K562 (cell line): ENCODE results near the gene AP4S1. TPM values are rescaled to one million over a fixed set of nuclear protein-coding genes. Genes with fewer than 3 reads are reported as not detected.

Source experiments
- ARID3B ChIP-seq: fragments of 250-450 bp; sonication (Bioruptor Pico); IDR thresholded peaks from 2 replicates; pipeline ENCODE4 v1.4.0; 2020; ENCODE audit warnings: borderline replicate concordance
- CBFB ChIP-seq: sonication (generic); formaldehyde crosslinking; IDR thresholded peaks from 2 replicates; pipeline ENCODE4 v1.4.0; 2020; ENCODE audit warnings: mild to moderate bottlenecking, missing genetic modification reagents
- CEBPG ChIP-seq, 3 experiments: fragments of 200-800 bp in 1 of 3; sonication (Bioruptor generic) in 1 of 3; sonication (generic) in 1 of 3; formaldehyde crosslinking in 1 of 3; IDR thresholded peaks in 2 of 3; conservative IDR thresholded peaks in 1 of 3; 2 replicates each; pipeline versions ENCODE4 v1.6.1 to v1.8.0; 2016 to 2022; ENCODE audit warnings: missing compliant biosample characterization in 2 of 3, missing genetic modification characterization in 2 of 3, mild to moderate bottlenecking in 1 of 3, missing genetic modification reagents in 1 of 3
- COPS2 ChIP-seq: fragments of 450-650 bp; conservative IDR thresholded peaks from 2 replicates; pipeline ENCODE4 v1.6.1; 2016; ENCODE audit warnings: mild to moderate bottlenecking, moderate library complexity
- CREB1 ChIP-seq, 2 experiments: sonication (generic) in 1 of 2; formaldehyde crosslinking in 1 of 2; IDR thresholded peaks; 2 replicates each; pipeline versions ENCODE4 v1.6.1 to v1.8.0; 2012 to 2022; ENCODE audit warnings: inconsistent platforms in 1 of 2, mild to moderate bottlenecking in 1 of 2, missing genetic modification reagents in 1 of 2, moderate library complexity in 1 of 2
- HCFC1 ChIP-seq: IDR thresholded peaks from 2 replicates; pipeline ENCODE4 v1.6.1; 2012; ENCODE audit warnings: low read depth, low read length, improper control_type of control experiment
- KDM2B ChIP-seq: fragments of 250-450 bp; sonication (Bioruptor Pico); IDR thresholded peaks from 2 replicates; pipeline ENCODE4 v1.8.0; 2021; ENCODE audit warnings: mild to moderate bottlenecking, moderate library complexity
- KDM4B ChIP-seq, 2 experiments: fragments of 450-650 bp in 1 of 2; sonication (generic) in 1 of 2; IDR thresholded peaks; 2 replicates each; pipeline ENCODE4 v1.6.1; 2016 to 2017; ENCODE audit warnings: borderline replicate concordance in 2 of 2, antibody characterized with exemption in 1 of 2, low read depth in 1 of 2, mild to moderate bottlenecking in 1 of 2
- MEIS2 ChIP-seq: fragments of 450-650 bp; IDR thresholded peaks from 2 replicates; pipeline ENCODE4 v1.6.1; 2014; ENCODE audit warnings: mild to moderate bottlenecking; ENCODE audit not compliant: partially characterized antibody
- MTA1 ChIP-seq: fragments of 450-650 bp; IDR thresholded peaks from 2 replicates; pipeline ENCODE4 v1.6.1; 2017; ENCODE audit warnings: borderline replicate concordance
- NFIC ChIP-seq: fragments of 450-650 bp; IDR thresholded peaks from 2 replicates; pipeline ENCODE4 v1.6.1; 2017; ENCODE audit warnings: mild to moderate bottlenecking, inconsistent platforms
- NR2C1 ChIP-seq, 2 experiments: fragments of 450-650 bp; IDR thresholded peaks; 2 replicates each; pipeline ENCODE4 v1.6.1; 2017; ENCODE audit warnings: mild to moderate bottlenecking in 2 of 2, antibody characterized with exemption in 1 of 2, inconsistent platforms in 1 of 2, missing compliant biosample characterization in 1 of 2, missing genetic modification characterization in 1 of 2
- PHB ChIP-seq: fragments of 250-450 bp; sonication (Bioruptor Pico); IDR thresholded peaks from 2 replicates; pipeline ENCODE4 v1.5.0; 2021
- POLR2AphosphoS5 ChIP-seq: IDR thresholded peaks from 2 replicates; pipeline ENCODE4 v1.6.1; 2011; ENCODE audit warnings: mild to moderate bottlenecking, low read depth, low read length, moderate library complexity; ENCODE audit not compliant: control insufficient read depth, insufficient read depth
- POLR2G ChIP-seq: fragments of 200-400 bp; formaldehyde crosslinking; IDR thresholded peaks from 2 replicates; pipeline ENCODE4 v1.6.1; 2017; ENCODE audit warnings: low read depth, mild to moderate bottlenecking, antibody characterized with exemption, low read length, moderate library complexity
- PURB ChIP-seq: sonication (generic); formaldehyde crosslinking; IDR thresholded peaks from 2 replicates; pipeline ENCODE4 v1.9.0; 2021; ENCODE audit warnings: low read depth, mild to moderate bottlenecking, missing genetic modification reagents
- RAD21 ChIP-seq, 2 experiments: fragments of 250-450 bp in 1 of 2; fragments of 450-650 bp in 1 of 2; sonication (Bioruptor Pico) in 1 of 2; formaldehyde crosslinking in 1 of 2; IDR thresholded peaks in 1 of 2; conservative IDR thresholded peaks in 1 of 2; 2 replicates each; pipeline versions ENCODE4 v1.4.0 to v1.8.0; 2020 to 2022; ENCODE audit warnings: mild to moderate bottlenecking in 2 of 2, moderate library complexity in 1 of 2
- SP1 ChIP-seq: sonication (generic); formaldehyde crosslinking; IDR thresholded peaks from 2 replicates; pipeline ENCODE4 v1.8.1; 2022; ENCODE audit warnings: mild to moderate bottlenecking, missing genetic modification reagents
- STAG1 ChIP-seq: sonication (generic); formaldehyde crosslinking; IDR thresholded peaks from 2 replicates; pipeline ENCODE4 v1.5.0; 2020; ENCODE audit warnings: missing genetic modification reagents, borderline replicate concordance
- TCF3 ChIP-seq: sonication (generic); formaldehyde crosslinking; IDR thresholded peaks from 2 replicates; pipeline ENCODE4 v1.4.0; 2020; ENCODE audit warnings: mild to moderate bottlenecking, missing genetic modification reagents
- TRIM28 ChIP-seq: fragments of 450-650 bp; IDR thresholded peaks from 2 replicates; pipeline ENCODE4 v1.6.1; 2017
- ZNF184 ChIP-seq: sonication (generic); formaldehyde crosslinking; IDR thresholded peaks from 2 replicates; pipeline ENCODE4 v1.5.0; 2020; ENCODE audit warnings: missing genetic modification reagents
- ZNF668 ChIP-seq: fragments of 250-450 bp; sonication (Bioruptor Pico); IDR thresholded peaks from 2 replicates; pipeline ENCODE4 v1.8.0; 2022; ENCODE audit warnings: mild to moderate bottlenecking, inconsistent platforms
- ZNF76 ChIP-seq: fragments of 250-450 bp; sonication (Bioruptor Pico); IDR thresholded peaks from 2 replicates; pipeline ENCODE4 v1.4.0; 2020; ENCODE audit warnings: mild to moderate bottlenecking, moderate library complexity, borderline replicate concordance
- ZNF79 ChIP-seq: fragments of 250-450 bp; sonication (Bioruptor Pico); IDR thresholded peaks from 2 replicates; pipeline ENCODE4 v1.4.0; 2020; ENCODE audit warnings: low read depth, mild to moderate bottlenecking, moderate library complexity
- ZSCAN32 ChIP-seq: fragments of 450-650 bp; formaldehyde crosslinking; IDR thresholded peaks from 2 replicates; pipeline ENCODE4 v1.4.0; 2020; ENCODE audit warnings: mild to moderate bottlenecking, moderate library complexity
- polyA plus RNA-seq, 8 experiments: library from polyadenylated mRNA; depleted of rRNA in 4 of 8; stranded (reverse) in 5 of 8; unstranded in 3 of 8; fragments of >200 nt; fragmentation: Nextera tagmentation in 2 of 8; fragmentation: Illumina TruSeq in 1 of 8; extraction: Ambion mirVana in 2 of 8; extraction: Trizol in 1 of 8; gene quantifications; 2 replicates each; pipeline versions ENCODE4 v1.2.1 to v1.2.3, GENCODE V29; 2011 to 2014; ENCODE audit warnings: inconsistent platforms in 1 of 8, missing spikeins in 1 of 8
- total RNA-seq, 7 experiments: library from RNA; depleted of rRNA in 6 of 7; stranded (reverse); fragments of >200 nt in 6 of 7; fragmentation: Illumina TruSeq in 2 of 7; extraction: Trizol in 2 of 7; gene quantifications; 2 replicates each; pipeline versions ENCODE4 v1.2.1 to v1.2.3, GENCODE V29; 2011 to 2021; ENCODE audit warnings: low replicate concordance in 1 of 7
- TF ChIP-seq, protein P1 (sequence below): sonication (generic); formaldehyde crosslinking; IDR thresholded peaks from 2 replicates; pipeline ENCODE4 v1.8.0; 2022; ENCODE audit warnings: mild to moderate bottlenecking, low read depth, missing genetic modification reagents

AP4S1 gene
- total and polyA plus RNA-seq, 9 of the 15 experiments (the other 6 are each of a cell fraction or from before 2014, with no cell fraction given): 3.7 to 7.8 (median 5.9) TPM

DNA sequence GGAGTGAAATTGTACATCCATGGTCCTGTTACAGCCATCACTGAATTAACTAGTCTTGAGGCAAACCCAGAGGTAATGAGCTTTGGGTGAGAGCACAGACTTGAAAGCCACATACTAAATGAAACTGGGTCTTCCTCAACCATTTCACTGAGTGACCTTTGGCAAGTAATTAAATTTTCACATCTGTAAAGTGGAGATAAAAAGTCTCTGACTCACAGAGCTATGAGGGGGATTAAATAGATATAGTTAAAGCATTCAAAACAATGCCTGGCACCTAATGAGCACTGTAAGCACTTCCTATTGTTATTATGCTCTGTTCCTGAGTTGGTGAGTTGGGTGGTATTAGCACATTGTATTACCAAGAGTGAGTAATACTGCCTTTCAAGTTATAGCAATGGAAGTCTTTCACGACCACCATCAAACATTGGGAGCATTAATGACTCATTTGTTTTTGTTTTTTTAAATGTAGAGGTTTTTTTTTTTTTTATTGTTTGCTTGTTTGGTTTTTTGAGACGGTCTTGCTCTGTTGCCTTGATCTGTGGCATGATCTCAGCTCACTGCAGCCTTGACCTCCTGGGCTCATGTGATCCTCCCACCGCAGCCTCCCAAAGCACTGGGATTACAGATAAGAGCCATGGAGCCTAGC lies 13.2 kb downstream of the AP4S1 start (continued):
- TF ChIP-seq COPS2 (no peak), ZNF184 (CRISPR knock-in tag) (no peak), STAG1 (CRISPR knock-in tag) (no peak), TCF3 (CRISPR knock-in tag) (peak; percentile 75), ZNF79 (CRISPR knock-in tag) (no peak), CEBPG (CRISPR knock-in tag; IDR thresholded peaks at IDR 0.05) (no peak), CEBPG (tag; conservative IDR thresholded peaks at IDR 0.05 in 1 of 2, IDR thresholded peaks at IDR 0.05 in 1 of 2) (no peak), NFIC (peak; percentile 47; the same call in 1 of the 2 replicates), TRIM28 (no peak), MTA1 (peak; percentile 60; the same call in 1 of the 2 replicates), ZNF76 (CRISPR knock-in tag) (no peak), HCFC1 (no peak), MEIS2 (no peak), ARID3B (CRISPR knock-in tag) (no peak), KDM4B (IDR thresholded peaks at IDR 0.05; ENCODE audit: borderline replicate concordance in 2 of 2, low read depth in 1 of 2) (no peak), ZSCAN32 (CRISPR knock-in tag) (no peak), PHB (CRISPR knock-in tag) (no peak), POLR2G (no peak), CREB1 (IDR thresholded peaks at IDR 0.05) (no peak), CREB1 (CRISPR knock-in tag; IDR thresholded peaks at IDR 0.05) (no peak), CBFB (CRISPR knock-in tag) (no peak), POLR2AphosphoS5 (no peak), SP1 (CRISPR knock-in tag) (no peak), NR2C1 (IDR thresholded peaks at IDR 0.05) (no peak; the same call in 1 of the 2 replicates), NR2C1 (tag; IDR thresholded peaks at IDR 0.05) (peak; percentile 50; the same call in 1 of the 2 replicates), RAD21 (CRISPR knock-in tag; conservative IDR thresholded peaks at IDR 0.05 in 1 of 2, IDR thresholded peaks at IDR 0.05 in 1 of 2) (no peak), PURB (CRISPR knock-in tag) (no peak), ZNF668 (no peak), KDM2B (CRISPR knock-in tag) (no peak)
- TF ChIP-seq, protein P1, sequence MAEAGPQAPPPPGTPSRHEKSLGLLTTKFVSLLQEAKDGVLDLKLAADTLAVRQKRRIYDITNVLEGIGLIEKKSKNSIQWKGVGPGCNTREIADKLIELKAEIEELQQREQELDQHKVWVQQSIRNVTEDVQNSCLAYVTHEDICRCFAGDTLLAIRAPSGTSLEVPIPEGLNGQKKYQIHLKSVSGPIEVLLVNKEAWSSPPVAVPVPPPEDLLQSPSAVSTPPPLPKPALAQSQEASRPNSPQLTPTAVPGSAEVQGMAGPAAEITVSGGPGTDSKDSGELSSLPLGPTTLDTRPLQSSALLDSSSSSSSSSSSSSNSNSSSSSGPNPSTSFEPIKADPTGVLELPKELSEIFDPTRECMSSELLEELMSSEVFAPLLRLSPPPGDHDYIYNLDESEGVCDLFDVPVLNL (CRISPR knock-in tag): no peak
